ENCODE measurements around the gene DHRSX.

DNA sequence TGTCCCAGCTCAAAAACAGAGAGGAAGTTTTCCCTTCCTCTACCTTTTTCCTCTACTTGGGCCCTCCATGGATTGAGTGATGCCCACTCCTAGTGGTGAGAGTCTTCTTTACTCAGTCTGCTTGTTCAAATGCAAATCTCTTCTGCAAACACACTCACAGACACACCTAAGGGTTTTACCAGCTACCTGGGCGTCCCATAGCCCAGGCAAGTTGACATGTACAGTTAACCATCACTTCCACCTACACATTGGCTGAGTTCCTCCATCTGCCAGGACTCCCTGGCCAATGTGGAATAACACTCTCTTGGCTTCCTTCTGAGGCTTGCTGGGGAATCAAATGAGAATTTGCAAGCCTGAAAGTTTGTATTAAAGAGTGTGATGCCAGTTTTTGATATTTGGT lies 45.7 kb upstream of the DHRSX start:
- TF ChIP-seq GATA2 (IDR thresholded peaks at IDR 0.05; ENCODE audit: low read depth, low read length) = no peak
- TF ChIP-seq GATA3 (IDR thresholded peaks at IDR 0.05; ENCODE audit: low read depth, low read length) = no peak

Data from SH-SY5Y (cell line).